Activated CD8-positive, alpha-beta memory T cell treated with anti-CD3 and anti-CD28 coated beads, Interleukin-2, amount 50 U/mL, for 24 hours (primary cell): ENCODE data around the gene QRICH2.
"Not testable (repeated sequence)": the region's sequence is repeated elsewhere in the genome, so short reads cannot be mapped to it uniquely, and the experiment has no call there.

Experiments
- DNase-seq: peaks from one replicate; pipeline ENCODE4 v3.0.0-alpha.2; 2020; ENCODE audit errors: extremely low read depth

Gene QRICH2

GRCh38 chr17:76326306-76326705 lies 18.2 kb upstream of the QRICH2 start:
- no peak for DNase-seq

- no peak for DNase-seq
These were observed 10.5 kb upstream of the QRICH2 start for GRCh38 chr17:76318586-76318985.

DNA sequence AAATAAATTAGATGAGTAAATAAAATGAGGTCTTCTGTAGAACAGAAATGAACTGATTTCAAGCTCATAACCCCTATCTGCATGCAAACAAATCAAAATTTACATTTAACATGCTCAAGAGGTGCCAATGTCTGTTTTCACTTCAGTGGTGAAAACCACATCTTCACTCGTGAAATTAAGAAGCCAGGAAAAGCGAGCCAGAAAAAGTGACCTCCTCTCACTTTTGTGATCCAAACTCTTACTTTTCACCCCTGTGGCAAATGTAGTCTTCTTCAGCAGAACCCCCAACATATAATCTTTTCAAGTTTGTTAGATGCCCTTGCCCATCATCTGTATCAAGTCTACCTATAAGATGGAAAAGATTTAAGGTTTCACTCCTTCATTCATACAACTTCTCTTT lies 9.5 kb upstream of the QRICH2 start:
- DNase-seq, result no peak

GRCh38 chr17:76314392-76315227 lies 6.5 kb upstream of the QRICH2 start:
- DNase-seq, result no peak

DNA sequence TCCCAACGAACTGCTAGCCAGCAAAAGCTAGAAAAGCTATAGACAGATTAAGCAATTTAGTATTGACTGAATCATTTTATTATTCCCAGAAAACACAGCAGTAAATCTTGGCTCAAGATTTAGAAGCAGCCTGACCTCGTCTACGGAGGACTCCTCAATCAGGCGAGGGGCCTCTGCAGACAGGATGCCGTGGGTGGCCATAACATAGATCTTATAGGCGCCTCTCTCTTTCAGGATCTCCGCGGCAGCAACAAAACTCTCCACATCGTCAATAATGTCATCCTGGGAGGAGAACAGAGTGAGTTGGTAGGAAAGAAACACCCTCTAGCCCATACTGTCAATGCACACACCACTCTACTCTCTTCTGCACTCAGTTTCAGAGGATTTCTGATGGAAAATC lies 4.7 kb upstream of the QRICH2 start:
- DNase-seq, result no peak

DNA sequence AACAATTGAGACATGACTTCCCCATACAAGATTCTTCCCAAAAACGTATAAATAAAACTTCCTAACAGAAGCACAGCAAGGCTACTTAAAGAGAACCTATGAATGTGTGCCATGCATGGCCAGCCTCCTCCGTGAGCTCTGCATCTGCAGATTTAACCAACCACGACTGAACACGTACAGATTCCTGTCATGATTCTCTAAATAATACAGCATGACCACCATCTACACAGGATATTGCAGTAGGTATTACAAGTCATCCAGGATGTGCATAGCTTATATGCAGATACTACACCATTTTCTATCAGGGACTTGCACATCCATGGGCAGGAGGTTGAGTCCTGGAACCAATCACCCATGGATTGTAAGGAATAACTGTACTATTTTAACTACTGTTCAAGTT lies 1.4 kb upstream of the QRICH2 start:
- DNase-seq, result no peak

DNA sequence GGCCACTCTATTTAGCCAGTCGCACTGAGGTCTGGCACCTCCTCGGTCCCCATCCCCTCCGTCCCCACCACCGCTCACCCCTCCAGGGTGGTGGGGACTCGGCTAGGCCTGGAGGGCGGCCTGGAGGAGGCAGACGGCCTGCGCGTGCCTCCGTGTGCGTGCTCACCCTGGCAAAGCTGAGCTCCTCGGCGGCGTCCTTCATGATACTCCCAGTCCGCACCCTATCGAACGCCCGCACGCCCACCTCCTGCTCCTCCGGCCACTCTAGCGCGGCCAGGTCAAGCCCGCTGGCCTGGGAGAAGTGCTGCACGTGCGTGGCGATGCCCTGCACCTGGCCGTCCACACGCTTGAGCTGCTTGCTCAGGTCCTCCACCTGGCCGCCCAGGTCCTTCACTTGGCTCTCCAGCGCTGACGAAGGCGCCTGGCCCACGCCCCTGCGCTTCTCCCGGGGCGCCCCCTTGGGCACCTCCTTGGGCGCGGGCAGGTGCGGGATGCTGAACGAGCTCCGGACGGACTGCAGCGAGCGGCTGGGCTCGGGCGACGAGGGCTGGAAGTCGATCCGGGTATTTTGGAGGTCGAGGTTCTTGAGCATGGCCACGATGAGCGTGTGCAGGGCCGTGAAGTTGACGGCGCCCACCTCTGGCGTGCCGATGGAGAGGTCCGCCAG lies 644 bp downstream of the QRICH2 start:
- DNase-seq, result no peak

DNA sequence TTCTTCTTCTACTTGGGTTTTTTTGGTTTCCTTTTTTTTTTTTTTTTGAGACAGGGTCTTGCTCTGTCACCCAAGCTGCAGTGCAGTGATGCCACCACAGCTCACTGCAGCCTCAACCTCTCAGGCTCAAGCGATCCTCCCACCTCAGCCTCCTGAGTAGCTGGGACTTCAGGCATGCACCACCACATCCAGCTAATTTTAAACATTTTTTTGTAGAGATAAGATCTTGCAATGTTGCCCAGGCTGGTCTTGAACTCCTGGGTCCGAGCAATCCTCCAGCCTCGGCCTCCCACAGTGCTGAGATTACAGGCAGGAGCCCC lies 3.0 kb downstream of the QRICH2 start:
- DNase-seq, result not testable (repeated sequence)

GRCh38 chr17:76304226-76305134 lies 3.6 kb downstream of the QRICH2 start:
- DNase-seq, result no peak

DNA sequence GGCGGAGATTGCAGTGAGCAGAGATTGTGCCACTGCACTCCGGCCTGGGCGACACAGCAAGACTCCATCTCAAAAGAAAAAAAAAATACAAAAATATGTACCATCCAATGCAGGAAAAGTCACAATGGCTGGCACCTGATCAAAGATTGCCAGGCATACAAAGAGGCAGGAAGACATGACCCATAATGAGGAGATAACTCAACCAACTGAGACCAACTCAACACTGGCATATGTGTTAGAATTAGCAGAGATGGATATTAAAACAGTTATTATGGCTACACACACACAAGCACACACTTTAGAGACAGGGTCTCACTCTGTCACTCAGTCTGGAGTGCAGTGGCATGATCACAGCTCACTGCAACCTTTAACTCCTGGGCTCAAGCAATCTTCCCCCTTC lies 10.6 kb downstream of the QRICH2 start:
- no peak for DNase-seq

- DNase-seq, result no peak
These were observed 11.2 kb downstream of the QRICH2 start for GRCh38 chr17:76296889-76297288.

DNA sequence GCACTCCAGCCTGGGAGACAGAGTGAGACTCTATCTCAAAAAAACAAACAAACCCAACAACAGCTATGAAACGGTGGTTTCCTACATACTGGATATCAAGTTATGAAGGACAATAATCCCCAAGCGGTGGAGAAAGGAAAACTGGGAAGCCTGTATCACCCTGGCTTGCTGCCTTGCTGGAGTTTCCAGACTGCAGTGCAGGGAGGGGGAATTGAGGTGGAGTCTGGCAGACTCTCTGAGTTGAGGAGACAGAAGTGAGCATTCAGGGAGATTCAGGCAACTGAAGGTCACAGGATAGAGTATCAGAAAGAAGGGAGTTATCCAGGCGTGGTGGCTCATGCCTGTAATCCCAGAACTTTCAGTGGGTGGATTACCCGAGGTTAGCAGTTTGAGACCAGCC lies 11.9 kb downstream of the QRICH2 start:
- no peak for DNase-seq

- DNase-seq, result no peak
These were observed 15.0 kb downstream of the QRICH2 start for GRCh38 chr17:76293106-76293505.

DNA sequence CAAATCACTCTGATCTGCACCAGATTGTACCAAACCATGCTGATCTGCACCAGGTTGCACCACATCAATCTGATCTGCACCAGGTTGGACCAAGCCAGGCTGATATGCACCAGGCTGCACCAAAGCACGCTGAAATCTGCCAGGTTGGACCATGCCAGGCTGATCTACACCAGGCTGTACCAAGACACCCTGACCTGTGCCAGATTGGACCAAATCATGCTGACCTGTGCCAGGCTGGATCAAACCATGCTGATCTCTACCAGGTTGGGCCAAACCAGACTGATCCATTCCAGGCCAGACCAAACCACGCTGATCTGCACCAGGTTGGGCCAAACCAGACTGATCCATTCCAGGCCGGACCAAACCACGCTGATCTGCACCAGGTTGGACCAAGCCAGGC lies 15.5 kb downstream of the QRICH2 start:
- no peak for DNase-seq

DNA sequence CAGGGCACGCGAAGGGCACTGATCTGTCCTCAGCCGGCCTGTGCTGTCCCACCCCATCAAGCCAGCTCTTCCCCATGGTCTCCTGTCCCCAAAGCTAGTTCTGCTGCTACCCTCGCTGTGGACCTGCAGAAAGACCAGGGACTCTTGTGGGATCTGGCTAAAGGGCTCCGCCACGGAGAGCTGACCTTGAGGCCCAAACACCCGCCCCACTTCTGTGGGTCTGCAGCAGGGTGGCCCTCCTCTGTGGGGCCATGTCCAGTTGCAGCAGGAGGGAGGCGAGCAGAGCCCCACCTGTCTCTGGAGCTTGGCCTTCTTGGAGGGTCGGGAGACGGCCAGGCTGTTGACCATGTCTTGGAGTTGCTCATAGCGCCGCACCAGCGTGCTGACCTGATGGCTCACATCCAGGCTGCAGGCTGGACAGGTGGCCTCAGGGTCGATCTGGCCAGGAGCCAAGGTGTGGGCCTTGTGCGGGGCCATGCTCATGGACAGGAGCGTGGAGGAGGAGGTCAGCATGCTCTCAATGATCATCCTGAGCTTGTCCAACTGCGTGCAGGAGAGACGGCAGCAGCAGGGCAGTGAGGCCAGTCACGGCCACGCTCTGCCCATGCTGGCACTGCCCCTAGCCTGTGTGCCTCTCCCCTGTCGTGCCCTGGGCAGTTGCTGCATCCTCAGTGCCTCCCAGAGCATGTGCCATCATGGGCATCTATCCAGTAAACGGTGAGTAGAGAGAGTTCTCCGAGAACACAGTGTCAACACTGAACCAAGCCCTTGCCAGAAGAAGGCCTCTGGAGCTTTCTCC lies 26.3 kb downstream of the QRICH2 start:
- DNase-seq, result no peak

DNA sequence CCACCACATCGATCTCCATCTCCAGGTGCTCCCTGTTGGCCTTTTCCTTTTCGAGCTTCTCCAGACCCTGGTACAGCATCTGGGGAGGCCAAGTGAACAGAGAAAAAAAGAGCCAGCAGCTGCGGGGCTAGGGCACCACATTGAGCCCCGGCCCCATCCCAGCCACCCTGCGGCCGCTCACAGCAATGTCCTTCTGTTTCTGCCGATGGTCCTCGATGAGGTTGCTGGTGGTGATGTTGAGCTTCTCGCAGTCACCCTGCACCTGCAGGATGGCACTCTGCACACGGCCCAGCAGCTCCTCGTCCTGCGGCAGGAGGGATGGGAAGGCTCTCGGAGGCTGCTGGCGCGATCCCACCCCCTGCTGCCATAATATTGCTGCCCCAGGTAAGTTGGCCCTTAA lies 27.4 kb downstream of the QRICH2 start:
- DNase-seq, result no peak

DNA sequence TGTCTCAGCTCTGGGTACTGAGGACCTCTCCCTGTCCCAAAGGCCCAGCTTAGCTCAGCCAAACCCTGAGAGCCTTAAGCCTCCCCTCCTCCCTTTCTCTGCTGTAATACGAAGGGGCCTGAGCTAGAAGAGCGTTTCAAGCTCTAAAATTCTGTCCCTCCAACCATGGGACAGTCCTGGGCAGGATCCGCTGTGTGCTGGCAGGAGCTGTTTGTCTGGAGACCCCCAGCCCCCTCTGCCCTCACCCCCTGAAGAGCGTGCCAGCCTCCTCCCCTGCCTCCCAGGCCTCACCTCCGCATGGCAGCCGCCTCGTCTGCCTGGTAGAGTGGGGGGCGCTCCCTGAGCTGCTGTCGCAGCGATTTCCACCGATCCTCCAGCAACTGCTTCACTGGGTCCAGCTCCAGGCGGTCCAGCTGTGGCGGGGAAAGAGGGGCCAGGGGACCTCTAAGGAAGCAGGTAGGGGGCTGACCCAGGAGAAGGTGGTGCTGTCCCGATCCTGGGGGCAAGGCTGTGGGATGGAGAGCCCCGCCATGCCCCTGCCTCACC lies 28.3 kb downstream of the QRICH2 start:
- no peak for DNase-seq

DNA sequence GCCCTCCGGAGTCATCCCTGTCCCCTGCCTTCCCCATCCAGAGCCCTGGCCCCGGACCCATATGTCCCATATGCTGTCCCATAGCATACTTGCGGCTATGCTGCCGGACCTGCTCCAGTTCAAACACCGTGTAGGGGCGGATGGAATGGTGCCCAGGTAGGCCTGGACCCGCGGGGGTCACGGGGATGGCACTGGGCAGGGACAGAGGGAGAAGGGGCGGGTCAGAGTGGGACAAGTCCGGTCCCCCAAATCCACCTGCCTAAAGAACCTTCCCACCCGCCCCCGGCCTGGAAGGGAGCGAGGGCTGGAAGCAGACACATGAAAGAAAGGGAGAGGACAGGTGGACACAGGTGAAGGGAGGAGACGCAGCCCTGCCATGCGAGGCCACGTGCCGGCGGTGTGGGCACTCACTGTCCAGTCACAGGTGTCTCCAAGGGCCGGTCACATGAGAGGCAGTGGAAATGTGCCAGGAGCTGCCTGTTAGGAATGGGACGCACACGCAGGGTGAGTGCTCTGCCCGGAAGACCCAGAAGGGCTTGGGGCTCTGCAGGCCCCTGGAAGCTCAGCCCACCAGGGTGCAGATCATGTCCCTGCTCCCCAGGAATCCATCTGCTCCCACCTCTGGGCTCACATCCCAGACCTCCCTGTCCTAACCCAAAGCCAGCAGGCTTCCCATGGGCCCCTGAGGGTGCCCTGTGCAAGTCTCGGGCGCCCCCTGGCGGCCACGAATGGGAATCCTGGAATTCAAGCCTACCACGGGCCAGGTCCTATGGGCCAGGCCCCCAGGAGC lies 28.9 kb downstream of the QRICH2 start:
- DNase-seq, result no peak

DNA sequence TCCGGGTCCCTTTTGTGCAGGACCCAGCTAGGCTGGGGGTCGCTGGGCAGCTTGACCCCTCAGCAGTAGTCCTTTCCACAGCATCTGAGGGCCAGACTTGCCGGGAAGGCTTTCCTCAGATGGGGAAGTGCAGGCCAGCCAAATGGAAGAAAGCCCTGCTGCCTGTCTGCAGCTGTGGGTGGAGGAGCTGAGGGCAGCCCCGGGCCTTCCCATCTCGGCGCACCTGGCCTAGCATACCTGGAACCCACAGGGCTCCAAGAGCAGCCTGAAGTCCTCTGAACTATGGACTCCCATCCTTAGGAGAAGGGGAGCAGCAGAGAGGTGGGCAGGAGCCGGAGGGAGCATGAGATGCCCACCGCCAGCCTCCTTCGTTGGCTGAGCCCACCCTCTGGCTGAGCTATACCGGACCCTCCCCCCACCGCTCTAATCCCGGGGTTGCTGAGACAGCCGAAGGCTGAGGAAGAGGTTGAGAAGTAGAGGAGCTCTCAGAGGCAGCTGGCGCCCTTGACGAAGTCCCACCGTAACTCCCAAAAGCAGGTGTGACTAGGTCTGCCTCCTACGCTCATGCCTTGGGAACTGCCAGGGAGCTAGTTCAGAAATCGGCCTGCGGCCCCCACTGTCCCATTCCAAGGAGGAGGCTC lies 29.7 kb downstream of the QRICH2 start:
- DNase-seq, result no peak
